GM18867 (cell line): ENCODE results near the gene UGT1A7.
"Not testable (repeated sequence)": the region's sequence is repeated elsewhere in the genome, so short reads cannot be mapped to it uniquely, and the experiment has no call there.

Experiments used
- ATAC-seq: cut with Tn5 transposase; IDR thresholded peaks from one replicate; pipeline ENCODE4 v1.9.1; 2021; ENCODE audit warnings: mild to moderate bottlenecking, moderate library complexity; ENCODE audit not compliant: unreplicated experiment

The UGT1A7 gene

GRCh38 chr2:233680361-233681045 is 1.2 kb upstream of the UGT1A7 start:
- ATAC-seq: no peak

DNA sequence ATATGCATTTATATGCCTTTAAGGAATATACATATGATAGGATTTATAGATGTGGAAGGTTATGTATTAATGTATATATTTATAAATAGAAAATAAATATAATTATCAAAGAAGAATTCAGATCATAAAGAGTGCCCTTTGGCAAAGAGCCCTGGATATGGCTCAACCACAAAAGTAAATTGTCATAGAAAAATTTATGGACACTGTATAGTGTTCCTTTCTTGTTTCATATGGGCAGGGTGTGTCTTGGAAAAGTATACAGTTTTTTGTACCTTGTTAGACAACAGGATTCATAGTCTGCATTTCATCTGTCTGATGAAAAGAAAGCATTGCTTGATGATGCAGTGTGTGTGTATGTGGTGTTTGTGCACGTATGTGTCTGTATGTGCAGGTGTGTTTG is 2.9 kb downstream of the UGT1A7 start:
- no peak for ATAC-seq

GRCh38 chr2:233686928-233687327 is 5.2 kb downstream of the UGT1A7 start:
- ATAC-seq: no peak

DNA sequence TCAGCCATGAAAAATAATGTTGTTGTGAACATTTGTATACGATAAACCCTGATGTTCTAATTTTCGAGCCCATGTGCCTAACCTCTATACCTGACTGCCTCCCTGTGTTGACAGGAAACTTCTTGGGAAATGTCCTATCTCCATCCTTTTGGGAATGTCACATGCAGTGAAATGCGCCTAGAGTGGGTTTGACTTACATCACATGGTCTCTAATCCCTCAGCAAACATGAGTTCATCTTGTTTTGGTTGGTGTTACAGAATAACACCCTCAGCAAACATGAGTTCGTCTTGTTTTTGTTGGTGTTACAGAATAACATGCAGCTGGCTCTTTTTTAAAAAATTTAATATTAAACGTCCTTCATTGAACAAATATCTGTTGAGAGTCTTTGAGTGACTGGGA is 6.6 kb downstream of the UGT1A7 start:
- ATAC-seq: no peak

GRCh38 chr2:233689031-233689430 is 7.3 kb downstream of the UGT1A7 start:
- no peak for ATAC-seq

DNA sequence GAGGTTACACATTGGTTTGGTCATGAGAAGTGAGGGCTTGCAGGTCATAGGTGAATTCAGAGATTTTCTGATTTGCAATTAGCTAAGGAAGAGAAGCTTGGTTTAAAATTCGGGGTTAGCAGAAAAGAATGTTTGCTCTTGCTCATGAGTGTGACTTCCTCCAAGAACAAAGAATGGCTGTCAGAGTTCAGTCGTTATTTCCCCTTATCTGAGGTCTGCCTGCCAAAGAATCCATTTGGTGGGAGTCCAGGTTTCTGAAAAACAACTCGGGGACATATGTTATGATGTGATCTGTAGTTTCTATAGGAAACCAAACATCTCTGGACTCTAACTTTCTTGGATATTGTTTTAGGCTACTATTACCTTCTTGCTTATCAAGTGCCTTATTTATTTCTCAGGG is 7.8 kb downstream of the UGT1A7 start:
- no peak for ATAC-seq

GRCh38 chr2:233690444-233690843 is 8.7 kb downstream of the UGT1A7 start:
- no peak for ATAC-seq

GRCh38 chr2:233691443-233692433 is 10.0 kb downstream of the UGT1A7 start:
- ATAC-seq: no peak

- no peak for ATAC-seq
Observed at GRCh38 chr2:233692648-233693047, 10.9 kb downstream of the UGT1A7 start, which contains the start of gene UGT1A6. UGT1A6 (plus strand) TSS chr2:233692890; CDS start chr2:233693005, 115 bp downstream.

GRCh38 chr2:233693963-233694362 is 12.3 kb downstream of the UGT1A7 start:
- ATAC-seq: no peak

- no peak for ATAC-seq
Observed at GRCh38 chr2:233698740-233699139, 17.0 kb downstream of the UGT1A7 start.

GRCh38 chr2:233699424-233700027 is 17.8 kb downstream of the UGT1A7 start:
- no peak for ATAC-seq

DNA sequence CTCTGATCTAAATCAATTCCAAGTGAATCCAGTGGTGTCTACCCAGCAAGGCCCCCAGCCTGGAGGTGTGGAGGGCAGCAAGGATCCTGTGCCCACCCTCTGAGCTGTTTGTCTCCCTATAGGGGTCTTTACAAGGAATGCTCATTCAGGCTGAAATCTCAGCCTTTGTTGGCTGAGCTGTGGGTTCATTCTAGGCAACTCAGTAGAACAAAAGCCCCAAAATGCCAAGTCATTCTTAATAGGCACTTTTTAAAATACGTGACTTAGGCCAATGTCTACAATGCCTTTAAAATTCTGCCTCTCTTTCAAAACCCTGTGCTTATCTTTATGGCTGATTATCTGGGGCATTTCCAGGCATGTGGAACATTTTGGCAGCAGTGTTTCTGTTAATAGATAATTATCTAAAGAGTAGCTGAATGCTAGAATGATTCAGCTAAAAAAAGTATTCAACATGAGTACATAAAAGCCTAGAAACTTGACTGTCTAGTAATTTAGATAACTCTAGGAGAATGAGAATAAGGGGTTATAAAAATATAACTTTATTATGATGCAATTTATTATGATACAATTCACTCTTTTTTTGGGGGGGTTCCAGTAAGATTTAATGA is 18.4 kb downstream of the UGT1A7 start:
- no peak for ATAC-seq

DNA sequence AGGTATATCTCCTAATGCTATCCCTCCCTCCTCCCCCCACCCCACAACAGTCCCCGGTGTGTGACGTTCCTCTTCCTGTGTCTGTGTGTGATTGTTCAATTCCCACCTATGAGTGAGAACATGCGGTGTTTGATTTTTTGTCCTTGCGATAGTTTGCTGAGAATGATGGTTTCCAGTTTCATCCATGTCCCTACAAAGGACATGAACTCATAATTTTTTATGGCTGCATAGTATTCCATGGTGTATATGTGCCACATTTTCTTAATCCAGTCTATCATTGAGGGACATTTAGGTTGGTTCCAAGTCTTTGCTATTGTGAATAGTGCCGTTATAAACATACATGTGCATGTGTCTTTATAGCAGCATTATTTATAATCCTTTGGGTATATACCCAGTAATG is 19.1 kb downstream of the UGT1A7 start:
- ATAC-seq: not testable (repeated sequence)

DNA sequence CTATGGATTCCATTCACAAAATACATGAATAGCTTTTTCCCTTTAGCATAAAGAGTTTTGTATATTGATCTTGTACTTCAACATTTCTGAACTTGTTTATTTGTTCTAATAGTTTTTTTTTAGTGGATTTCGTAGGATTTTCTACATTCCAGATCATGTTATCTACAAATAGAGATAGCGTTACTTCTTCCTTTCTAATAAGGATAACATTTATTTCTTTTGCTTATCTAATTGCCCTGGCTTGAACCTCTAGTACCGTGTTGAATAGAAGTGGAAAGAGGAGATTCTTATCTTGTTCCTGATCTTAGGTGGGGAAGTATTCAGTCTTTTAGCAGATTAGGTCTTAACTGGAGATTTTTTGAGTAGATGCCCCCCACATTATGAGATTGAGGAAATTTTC is 20.5 kb downstream of the UGT1A7 start:
- no peak for ATAC-seq

- no peak for ATAC-seq
Observed at GRCh38 chr2:233705911-233706506, 24.3 kb downstream of the UGT1A7 start.

GRCh38 chr2:233706720-233707119 is 25.0 kb downstream of the UGT1A7 start:
- ATAC-seq: no peak

DNA sequence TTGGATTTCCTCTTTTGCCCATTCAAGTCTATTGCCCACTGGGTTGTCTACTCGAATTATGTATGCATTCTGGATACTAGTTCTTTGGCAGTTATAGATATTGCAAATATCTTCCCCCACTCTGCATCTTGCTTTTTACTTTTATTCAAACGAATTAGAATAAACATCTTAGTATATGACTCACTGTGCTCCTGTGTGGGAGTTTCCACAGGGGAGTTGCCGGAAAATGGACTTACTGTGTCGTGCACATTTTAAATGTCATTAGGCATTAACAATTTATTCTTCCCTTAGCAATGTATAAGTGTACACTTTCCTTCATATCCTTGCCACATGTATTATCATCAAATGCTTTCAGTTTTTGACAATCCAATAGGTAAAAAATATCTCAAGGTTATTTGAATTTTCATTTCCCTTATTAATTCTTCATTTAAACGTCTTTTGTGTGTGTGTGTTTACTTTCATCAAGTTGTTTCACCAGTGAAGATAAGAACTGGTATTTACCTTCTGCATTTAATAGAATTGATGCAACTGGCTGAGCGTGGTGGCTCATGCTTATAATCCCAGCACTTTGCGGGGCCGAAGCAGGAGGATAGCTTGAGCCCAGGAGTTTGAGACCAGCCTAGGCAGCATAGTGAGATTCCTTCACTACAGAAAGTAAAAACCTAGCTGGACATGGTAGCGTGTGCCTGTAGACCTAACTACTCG is 26.4 kb downstream of the UGT1A7 start:
- no peak for ATAC-seq

DNA sequence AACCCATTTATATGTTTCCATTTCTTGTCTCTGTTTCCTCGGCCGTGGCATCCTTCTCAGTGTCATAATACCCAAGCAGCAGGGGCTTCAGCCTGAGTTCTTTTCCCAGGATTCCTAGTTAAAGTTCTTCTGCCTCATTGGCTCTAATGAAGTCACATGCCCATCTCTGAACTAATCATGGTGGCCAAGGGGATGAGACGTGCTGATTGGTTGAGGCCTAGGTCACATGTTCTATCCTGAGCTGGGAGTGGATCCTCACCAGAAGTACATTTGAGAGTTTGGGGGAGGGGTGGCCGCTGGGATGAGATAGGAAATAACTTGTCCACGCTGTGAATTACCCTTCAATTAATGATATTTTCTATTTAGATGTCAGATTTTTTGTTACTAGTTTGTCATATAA is 27.2 kb downstream of the UGT1A7 start:
- ATAC-seq: no peak
